Measurements from ENCODE around the gene ATF2. TPM values are rescaled to one million over a fixed set of nuclear protein-coding genes. Genes with fewer than 3 reads are reported as not detected.

The ATF2 gene
- total RNA-seq, 4 donors from 2014 or later = 52.9 to 81.5 (median 59.8) TPM

DNA sequence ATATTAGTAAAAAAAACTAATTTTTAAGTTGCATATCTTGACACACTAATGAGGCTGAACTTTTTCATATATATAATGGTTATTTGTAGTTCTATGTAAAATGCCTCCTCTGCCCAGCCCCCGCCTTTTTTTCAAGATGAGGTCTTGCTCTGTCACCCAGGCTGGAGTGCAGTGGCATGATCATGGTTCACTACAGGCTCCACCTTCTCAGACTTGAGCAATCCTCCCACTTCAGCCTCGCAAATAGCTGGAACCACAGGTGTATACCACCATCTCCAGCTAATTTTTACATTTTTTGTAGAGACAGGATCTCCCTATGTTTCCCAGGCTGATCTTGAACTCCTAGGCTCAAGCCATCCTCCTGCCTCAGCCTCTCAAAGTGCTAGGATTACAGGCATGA lies 24.3 kb downstream of the ATF2 start:
- TF ChIP-seq, protein P1, sequence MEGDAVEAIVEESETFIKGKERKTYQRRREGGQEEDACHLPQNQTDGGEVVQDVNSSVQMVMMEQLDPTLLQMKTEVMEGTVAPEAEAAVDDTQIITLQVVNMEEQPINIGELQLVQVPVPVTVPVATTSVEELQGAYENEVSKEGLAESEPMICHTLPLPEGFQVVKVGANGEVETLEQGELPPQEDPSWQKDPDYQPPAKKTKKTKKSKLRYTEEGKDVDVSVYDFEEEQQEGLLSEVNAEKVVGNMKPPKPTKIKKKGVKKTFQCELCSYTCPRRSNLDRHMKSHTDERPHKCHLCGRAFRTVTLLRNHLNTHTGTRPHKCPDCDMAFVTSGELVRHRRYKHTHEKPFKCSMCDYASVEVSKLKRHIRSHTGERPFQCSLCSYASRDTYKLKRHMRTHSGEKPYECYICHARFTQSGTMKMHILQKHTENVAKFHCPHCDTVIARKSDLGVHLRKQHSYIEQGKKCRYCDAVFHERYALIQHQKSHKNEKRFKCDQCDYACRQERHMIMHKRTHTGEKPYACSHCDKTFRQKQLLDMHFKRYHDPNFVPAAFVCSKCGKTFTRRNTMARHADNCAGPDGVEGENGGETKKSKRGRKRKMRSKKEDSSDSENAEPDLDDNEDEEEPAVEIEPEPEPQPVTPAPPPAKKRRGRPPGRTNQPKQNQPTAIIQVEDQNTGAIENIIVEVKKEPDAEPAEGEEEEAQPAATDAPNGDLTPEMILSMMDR (IDR thresholded peaks at IDR 0.05; ENCODE audit: low read depth) = no peak

GRCh38 chr2:175143191-175143590 lies 24.8 kb downstream of the ATF2 start:
- TF ChIP-seq, protein P1 (IDR thresholded peaks at IDR 0.05; ENCODE audit: low read depth) = no peak

DNA sequence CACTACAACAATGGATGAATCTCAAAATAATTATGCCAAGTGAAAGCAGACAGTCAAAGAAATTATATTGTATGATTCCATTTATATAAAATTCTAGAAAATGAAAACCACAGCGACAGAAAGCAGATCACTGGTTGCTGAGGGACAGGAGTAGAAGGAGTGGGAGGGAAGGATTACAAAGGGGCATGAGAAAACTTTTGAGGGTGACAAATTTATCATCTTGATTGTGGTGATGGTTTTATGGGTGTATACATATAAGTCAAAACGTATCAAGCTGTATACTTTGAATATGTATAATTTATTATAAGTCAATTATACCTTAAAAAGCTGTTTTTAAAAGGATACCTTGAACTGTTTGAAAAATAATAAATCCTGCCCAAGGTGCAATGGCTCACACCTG lies 27.7 kb downstream of the ATF2 start:
- TF ChIP-seq, protein P1 (IDR thresholded peaks at IDR 0.05; ENCODE audit: low read depth) = no peak

GRCh38 chr2:175137793-175138192 lies 30.2 kb downstream of the ATF2 start:
- TF ChIP-seq, protein P1 (IDR thresholded peaks at IDR 0.05; ENCODE audit: low read depth) = no peak

DNA sequence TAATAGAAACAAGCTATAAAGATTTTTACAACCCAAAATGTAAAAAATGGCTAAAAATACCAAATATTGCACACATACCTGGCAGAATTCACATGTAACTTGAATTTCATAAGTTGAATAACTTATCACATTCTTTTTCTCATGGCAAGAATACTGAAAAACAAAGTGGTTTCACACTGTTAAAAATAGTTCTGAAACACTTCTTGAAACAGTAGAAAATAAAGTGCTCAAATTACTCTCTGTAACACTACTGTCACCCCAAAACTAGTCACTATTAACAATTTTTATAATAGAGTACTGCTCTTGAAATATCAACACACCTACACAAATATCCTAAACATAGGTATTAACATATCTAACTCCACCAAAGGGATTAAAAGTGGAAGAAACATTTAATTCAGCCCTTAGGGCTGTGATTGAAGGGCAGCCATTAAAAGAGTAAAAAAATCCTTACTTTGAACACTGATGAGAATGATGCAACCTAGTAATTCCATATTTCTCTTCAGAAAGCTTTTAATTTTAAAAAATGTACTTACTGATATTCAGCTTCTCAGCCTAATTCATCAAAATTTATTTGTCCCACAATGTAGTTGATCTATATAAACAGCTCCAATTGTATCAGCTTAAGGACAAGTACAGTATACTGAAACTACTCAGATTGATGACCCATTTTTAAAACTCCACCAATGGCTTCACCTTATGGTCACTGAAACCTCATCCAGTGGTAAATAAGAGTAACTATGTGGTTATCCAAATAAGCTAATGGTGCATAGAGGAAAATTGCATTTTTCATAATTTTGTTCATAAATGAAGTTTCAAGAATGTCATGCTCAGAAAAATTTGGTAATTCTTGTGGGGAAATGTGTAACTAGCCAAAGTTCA lies 31.4 kb downstream of the ATF2 start:
- TF ChIP-seq, protein P1 (IDR thresholded peaks at IDR 0.05; ENCODE audit: low read depth) = no peak

GRCh38 chr2:175135862-175136261 lies 32.1 kb downstream of the ATF2 start:
- TF ChIP-seq, protein P1 (IDR thresholded peaks at IDR 0.05; ENCODE audit: low read depth) = no peak

DNA sequence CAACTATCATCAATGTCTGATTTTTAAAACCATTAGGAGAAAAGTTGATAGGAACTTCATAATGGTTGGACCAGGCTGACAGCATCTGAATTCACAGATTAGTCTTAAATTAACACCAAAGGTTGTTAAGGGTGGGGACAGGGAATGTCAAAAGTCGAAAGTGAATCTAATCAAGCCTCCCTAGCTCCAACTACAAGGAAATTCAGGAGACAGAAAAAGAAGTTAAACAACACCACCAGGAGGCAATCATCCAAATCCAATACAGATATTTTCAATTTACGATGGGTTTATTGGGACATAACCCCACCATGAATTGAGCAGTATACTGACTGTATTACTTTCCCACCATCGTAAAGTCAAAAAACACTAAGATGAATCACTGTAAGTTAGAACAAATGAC lies 32.8 kb downstream of the ATF2 start:
- TF ChIP-seq, protein P1 (IDR thresholded peaks at IDR 0.05; ENCODE audit: low read depth) = no peak
